Measurements from ENCODE around the gene GALNT16.

Gene GALNT16

GRCh38 chr14:69401841-69402240, 141.9 kb downstream of the GALNT16 start:
- no peak for DNase-seq (ENCODE audit: low read depth)
- no peak for TF ChIP-seq CTCF (conservative IDR thresholded peaks at IDR 0.05; ENCODE audit: control insufficient read depth, insufficient read depth, low read depth, low read length)
- H3K4me3 ChIP-seq (ENCODE audit: control insufficient read depth, low read depth, low read length), result no peak overlapping the region

- DNase-seq (ENCODE audit: low read depth), result no peak
- H3K4me3 ChIP-seq (ENCODE audit: control insufficient read depth, low read depth, low read length), result no peak overlapping the region
- TF ChIP-seq CTCF (conservative IDR thresholded peaks at IDR 0.05; ENCODE audit: control insufficient read depth, insufficient read depth, low read depth, low read length), result no peak
Measured at GRCh38 chr14:69404478-69404877, 144.5 kb downstream of the GALNT16 start.

GRCh38 chr14:69404883-69405282, 144.9 kb downstream of the GALNT16 start:
- no peak for TF ChIP-seq CTCF (conservative IDR thresholded peaks at IDR 0.05; ENCODE audit: control insufficient read depth, insufficient read depth, low read depth, low read length)
- no peak overlapping the region for H3K4me3 ChIP-seq (ENCODE audit: control insufficient read depth, low read depth, low read length)
- no peak for DNase-seq (ENCODE audit: low read depth)

- no peak overlapping the region for H3K4me3 ChIP-seq (ENCODE audit: control insufficient read depth, low read depth, low read length)
- no peak for DNase-seq (ENCODE audit: low read depth)
- TF ChIP-seq CTCF (conservative IDR thresholded peaks at IDR 0.05; ENCODE audit: control insufficient read depth, insufficient read depth, low read depth, low read length), result no peak
Measured at GRCh38 chr14:69405762-69406161, 145.8 kb downstream of the GALNT16 start.
